GM15510 (cell line): ENCODE measurements around the gene FANK1.

Experiments used
- POLR2A ChIP-seq: IDR thresholded peaks from 3 replicates; pipeline ENCODE4 v1.6.1; 2011; ENCODE audit warnings: borderline replicate concordance; ENCODE audit not compliant: insufficient read length; ENCODE audit errors: extremely low read depth

Gene FANK1

DNA sequence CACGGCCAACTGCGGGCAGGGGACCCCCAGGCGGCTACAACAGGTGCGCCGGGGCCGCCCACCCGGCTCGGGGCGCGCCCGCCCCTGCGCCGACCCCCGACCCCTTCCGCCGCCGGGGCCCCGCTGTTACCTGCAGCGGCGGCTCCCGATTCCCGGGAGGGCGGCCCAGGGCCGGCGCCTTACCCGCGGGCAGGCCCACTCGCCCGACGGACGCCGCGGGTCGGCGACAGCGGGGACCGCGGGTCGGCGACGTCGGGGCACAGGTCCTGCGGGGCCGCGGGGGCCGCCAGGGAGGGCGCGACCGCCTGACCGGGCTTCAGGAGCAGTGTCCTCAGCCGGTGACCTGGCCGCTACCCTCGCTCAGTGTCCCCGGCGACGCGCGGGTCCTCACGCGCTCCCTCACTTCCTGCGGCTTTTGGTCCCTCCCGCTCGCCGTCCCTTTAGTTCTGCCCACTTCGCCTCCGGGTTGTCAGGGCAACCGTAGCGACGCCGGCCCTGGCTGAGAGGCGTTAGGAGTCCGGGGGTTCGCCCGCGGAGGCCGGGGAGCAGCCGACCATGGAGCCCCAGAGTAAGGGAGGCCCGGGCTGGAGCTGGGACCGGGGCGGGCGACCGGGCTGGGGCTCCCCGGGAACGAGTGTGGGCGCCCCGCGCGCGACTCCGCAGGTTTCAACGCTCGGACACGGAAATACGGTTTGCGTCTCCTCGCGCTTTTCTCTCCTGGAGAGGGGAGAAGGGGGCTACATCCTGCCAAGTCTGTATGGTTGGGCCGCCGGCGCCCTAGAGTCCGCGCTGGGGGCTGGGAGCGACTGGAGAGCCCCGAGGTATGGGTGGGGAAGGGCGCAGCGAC lies at the start of gene FANK1:
FANK1 (plus strand) TSS at position 477 of the 847 bp plus-strand sequence; CDS start at position 556, 79 bp downstream.
- peak; percentile 19 for TF ChIP-seq POLR2A

DNA sequence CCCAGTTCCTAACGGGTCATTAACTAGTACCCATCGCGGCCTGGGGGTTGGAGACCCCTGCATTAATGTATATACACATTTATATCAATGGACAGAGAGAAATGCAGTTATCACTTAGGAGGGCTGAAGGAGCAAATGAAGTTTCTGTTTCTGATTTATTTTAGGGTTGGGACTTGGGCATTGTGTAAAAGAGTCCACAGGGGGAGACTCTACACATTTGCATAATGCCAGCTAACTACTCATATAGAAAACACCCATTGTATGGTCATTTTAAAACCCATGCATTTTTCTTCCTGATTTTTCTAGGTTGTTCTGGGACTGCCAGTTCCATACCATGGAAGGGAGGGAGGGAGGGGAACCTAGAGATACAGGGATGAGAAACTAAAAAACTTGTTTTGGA lies 49.5 kb upstream of the FANK1 start:
- no peak for TF ChIP-seq POLR2A

DNA sequence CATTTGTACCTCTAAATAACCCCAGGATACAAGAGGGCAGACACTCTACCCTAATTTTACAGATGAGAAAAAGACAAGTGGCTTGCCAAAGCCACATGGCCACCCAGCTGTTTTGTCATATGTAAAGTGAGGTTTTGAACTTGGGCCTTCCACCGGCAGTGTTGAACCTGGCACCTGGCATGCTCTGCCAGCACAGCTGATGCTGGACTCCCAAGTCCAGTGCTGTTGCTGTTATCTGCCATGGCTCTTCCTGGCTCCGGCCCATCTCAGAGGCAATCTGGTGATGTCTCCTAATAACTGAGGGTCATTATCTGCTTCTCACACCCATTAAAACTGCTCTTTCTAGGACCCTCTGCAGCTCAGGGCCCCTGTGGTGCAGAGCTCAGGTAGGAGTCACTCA lies 48.0 kb upstream of the FANK1 start:
- no peak for TF ChIP-seq POLR2A

DNA sequence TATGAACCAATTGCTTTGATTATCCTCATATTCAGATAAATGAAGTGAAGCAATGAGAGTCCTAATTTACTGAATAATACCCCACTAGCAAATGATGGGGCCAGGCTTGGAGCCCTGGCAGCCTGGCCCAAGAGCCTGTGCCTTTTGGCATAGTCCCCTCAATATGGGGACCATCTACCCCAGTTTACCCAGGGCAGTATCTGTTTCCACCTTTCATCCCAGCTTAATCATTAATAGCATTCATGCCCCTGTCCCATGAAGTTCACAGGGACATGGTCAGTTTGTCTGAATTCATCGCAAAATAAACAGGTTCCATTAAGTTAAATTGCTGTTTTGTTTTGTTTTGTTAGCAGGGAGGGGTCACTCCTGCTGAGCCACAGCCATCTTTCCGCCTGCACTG lies 47.5 kb upstream of the FANK1 start:
- no peak for TF ChIP-seq POLR2A

DNA sequence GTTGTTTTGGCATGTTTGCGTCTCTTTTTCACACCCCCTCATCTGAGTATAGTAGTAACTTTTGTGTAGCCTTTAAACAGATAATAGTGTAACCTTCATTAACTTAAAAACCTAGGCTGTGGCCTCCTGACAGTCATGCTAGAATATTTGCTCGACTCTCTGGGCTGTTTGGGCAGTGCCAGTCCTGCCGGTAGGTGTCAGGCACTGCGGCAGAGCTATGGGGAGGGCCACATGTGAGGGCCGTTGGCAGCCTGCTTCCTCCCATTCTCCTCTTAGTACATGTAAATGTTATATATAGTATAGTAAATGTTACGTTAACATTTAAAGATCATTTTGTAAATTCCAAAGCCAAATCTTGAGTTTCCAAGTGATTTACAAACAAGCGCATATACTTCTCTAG lies 46.9 kb upstream of the FANK1 start:
- no peak for TF ChIP-seq POLR2A

DNA sequence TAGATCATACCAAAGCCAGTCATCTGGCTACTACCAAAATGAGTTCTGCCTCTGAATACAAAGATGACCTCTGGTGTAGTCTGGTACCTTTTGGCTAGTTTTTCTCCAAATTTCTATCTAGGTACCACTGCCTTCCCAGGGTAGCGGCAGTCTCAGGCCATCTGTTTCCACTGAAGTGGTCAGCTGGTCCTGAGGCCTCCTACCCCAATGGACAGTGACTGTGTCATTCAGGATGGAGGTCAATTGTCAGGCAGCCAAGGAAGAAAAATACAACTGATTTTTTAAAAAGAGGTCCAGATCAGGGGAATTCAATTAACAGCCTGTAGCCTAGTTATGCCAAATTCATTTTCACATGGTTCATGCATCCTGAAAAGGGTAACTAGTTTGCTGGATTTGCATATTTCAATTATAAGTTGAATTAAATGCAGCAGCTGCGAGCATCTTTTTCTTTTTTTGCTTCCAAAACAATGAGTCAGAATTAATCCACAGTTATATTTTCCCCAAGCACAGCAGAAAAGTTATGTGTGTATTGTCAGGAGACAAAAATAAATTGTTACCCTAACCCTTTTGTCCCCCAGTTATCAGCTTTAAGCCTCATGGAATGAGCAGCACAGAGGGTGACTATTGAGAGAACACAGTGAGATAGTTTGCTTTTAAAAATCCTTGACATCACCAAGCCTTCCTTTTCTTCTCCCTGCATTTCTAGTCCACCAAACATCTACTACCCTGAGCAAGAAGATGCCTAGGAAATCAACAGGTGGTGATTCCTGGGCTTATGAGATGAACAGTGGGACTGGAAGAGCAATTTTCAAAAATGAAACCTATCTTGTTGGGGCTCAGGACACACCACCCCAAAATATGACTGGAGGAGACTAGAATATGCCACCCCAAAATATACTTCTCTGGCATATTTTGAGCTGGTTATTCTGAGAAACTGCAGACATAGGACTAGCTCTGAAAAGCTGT lies 45.3 kb upstream of the FANK1 start:
- no peak for TF ChIP-seq POLR2A

GRCh38 chr10:125852487-125852886 lies 43.9 kb upstream of the FANK1 start:
- TF ChIP-seq POLR2A = no peak

GRCh38 chr10:125857185-125857760 lies 39.1 kb upstream of the FANK1 start:
- no peak for TF ChIP-seq POLR2A

DNA sequence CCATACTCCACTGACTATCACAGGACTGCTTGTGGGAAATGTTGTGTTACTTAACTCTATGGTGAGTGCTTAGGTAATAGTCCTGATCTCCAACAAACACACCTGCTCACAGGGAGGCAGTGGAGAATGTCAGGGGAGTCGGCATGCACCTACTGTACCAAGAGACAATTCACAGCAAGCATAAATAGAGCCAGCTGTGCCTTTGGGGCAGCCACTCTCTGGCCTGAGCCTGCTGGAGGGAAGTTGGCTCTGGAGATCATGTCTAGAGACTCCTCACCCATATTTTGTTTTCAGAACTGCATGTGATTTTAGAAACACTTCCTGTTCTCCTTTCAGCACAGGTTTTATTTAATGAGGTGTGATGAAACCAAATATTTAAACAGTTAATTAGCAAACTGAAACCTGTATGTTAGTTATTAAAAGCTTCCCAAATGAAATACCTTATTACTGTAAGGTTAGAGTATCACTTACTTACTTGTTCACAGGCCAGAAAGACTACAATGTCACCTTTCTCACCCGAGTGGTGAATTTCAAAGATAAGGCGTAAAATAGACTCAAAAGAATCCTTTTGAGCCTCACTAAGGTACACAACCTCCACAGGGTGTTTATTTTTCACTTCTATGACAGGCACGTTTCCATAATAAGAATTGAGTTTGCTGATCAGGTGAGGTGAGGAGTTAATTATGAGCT lies 37.1 kb upstream of the FANK1 start:
- no peak for TF ChIP-seq POLR2A

DNA sequence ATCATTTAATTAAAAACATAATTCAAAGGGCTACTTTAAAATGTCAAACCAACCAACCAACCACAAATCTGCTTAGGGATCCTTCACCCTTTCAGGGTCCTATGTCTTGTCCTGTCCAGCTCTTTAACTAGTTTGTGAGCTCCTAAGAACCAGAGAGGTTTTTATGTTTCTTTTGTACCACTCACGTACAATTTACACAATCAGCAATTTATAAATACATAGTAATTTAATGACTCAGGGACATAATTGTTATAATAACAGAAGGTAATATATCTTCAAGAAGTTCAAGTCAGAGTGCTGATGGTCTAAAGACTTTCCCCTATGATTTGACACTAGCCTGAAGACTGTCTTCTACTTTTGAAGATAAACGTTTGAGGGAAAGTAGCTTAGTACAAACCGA lies 31.2 kb upstream of the FANK1 start:
- TF ChIP-seq POLR2A = no peak

DNA sequence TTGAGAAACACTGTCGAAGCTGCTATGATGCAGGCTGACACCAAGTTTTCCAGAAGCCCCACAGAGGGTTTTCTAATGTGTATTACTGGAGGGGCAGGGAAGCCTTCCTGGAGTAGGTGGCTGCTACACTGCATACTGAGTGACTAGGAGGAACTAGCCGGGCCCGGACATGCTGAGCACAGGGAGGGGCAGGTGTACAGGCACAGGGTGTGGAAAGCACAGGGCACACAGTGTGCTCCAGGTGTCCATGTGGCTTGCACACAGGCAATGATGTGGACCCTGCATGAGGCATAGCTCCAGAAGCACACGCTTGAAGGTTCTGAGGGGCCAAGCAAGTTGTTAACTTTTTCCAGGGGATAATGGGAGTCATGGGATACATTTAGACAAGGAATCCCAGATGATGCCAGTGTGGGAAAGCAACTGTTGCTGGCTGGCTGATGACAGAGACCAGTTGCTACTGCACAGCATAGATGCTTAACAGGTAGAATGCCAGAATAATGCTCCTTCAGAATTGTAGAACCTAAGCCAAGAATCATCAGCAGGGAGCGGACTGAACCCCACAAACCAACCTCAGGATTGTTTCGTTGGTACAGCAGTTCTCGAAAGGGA lies 29.8 kb upstream of the FANK1 start:
- TF ChIP-seq POLR2A = no peak

DNA sequence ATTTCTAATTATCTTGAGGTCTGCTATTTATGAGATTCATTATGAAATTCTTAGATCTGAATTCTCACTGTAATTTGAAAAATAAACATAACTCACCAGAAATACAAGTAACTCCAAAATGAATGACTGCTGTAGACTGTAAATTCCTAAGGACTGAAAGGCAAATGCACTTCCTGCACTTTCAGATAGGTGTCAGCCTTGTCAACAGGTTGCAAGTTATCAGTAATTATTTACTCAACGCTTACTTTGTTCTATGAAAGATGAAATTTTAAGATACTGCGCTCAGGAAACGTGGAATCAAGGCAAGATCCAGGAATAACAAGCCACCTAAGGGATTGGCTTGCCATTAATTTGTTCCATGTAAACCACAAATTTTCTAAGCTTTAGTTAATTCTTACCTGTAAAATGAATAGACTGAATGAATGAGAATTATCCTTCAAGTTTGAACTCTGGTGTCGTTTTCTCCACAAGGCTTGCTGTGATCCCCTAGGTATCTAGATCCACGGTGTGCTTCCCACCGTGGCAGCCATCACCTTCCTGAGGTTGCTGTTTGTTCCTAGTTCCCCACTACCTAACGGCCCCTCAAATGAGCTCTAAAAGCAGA lies 27.9 kb upstream of the FANK1 start:
- TF ChIP-seq POLR2A = no peak

GRCh38 chr10:125871338-125871737 lies 25.0 kb upstream of the FANK1 start:
- no peak for TF ChIP-seq POLR2A
